Lung (tissue), 12 donors: ENCODE data around the gene SH3PXD2A. TPM values are rescaled to one million over a fixed set of nuclear protein-coding genes. Genes with fewer than 3 reads are reported as not detected.

Experiments used
- ATAC-seq: fragments of 200-7000 bp; cut with Tn5 transposase; one replicate; pipeline ENCODE4 v1.9.1; 2020; ENCODE audit warnings: moderate number of reproducible peaks; ENCODE audit not compliant: insufficient read depth, low FRiP score
- DNase-seq, 3 donors: peaks; one replicate each; pipeline ENCODE4 v3.0.0-alpha.2; 2013 to 2017
- H3K27ac ChIP-seq, 2 donors: one replicate each; pipeline ENCODE4 v1.5.1; 2013; ENCODE audit warnings: mild to moderate bottlenecking in 2 of 2, moderate library complexity in 2 of 2, control low read depth in 1 of 2, inconsistent platforms in 1 of 2, low read depth in 1 of 2, low read length in 1 of 2
- H3K27me3 ChIP-seq, 3 donors: one replicate each; pipeline ENCODE4 v1.5.1; 2013; ENCODE audit warnings: low read length in 2 of 3; ENCODE audit not compliant: control insufficient read depth in 3 of 3, insufficient read depth in 3 of 3
- H3K36me3 ChIP-seq, 4 donors: one replicate each; pipeline ENCODE4 v1.5.1; 2013; ENCODE audit warnings: low read length in 4 of 4, mild to moderate bottlenecking in 1 of 4, moderate library complexity in 1 of 4; ENCODE audit not compliant: control insufficient read depth in 4 of 4, insufficient read depth in 4 of 4
- H3K4me1 ChIP-seq, 5 donors: one replicate each; pipeline ENCODE4 v1.5.1; 2013; ENCODE audit warnings: low read length in 5 of 5, mild to moderate bottlenecking in 2 of 5, moderate library complexity in 1 of 5; ENCODE audit not compliant: control insufficient read depth in 5 of 5, insufficient read depth in 5 of 5
- H3K4me3 ChIP-seq: one replicate; pipeline ENCODE4 v1.5.1; 2013; ENCODE audit warnings: mild to moderate bottlenecking, control low read depth, moderate library complexity
- H3K9ac ChIP-seq, 2 donors: one replicate each; pipeline ENCODE4 v1.5.1; 2013; ENCODE audit warnings: low read length in 2 of 2, control low read depth in 1 of 2; ENCODE audit not compliant: insufficient read depth in 1 of 2
- H3K9me3 ChIP-seq, 4 donors: one replicate each; pipeline ENCODE4 v1.5.1; 2013; ENCODE audit warnings: low read length in 3 of 4, mild to moderate bottlenecking in 1 of 4, moderate library complexity in 1 of 4; ENCODE audit not compliant: control insufficient read depth in 4 of 4, insufficient read depth in 3 of 4
- CTCF ChIP-seq: IDR thresholded peaks from 2 replicates; pipeline ENCODE4 v1.5.1; 2012; ENCODE audit warnings: mild to moderate bottlenecking; ENCODE audit errors: control extremely low read depth, extremely low read depth
- WGBS, 2 donors: extraction: QIAGEN DNeasy Blood & Tissue Kit; methylation state at CpG; one replicate each; pipeline ENCODE4 v1.1.7; 2013; 5-methylcytosine and 5-hydroxymethylcytosine counted together
- polyA plus RNA-seq, 2 donors: library from polyadenylated mRNA; stranded (reverse); fragments of 200-250 nt; gene quantifications; one replicate each; pipeline ENCODE4 v1.2.1, GENCODE V29; 2013
- total RNA-seq, 2 donors: library from RNA; depleted of rRNA in 1 of 2; stranded (reverse); fragments of >200 nt in 1 of 2; gene quantifications; one replicate each; pipeline ENCODE4 v1.2.1, GENCODE V29; 2014 to 2021
- donor health status: control.
- donor health status: control.
- donor health status: Bipolar disorder and iron deficiency.
- donor health status: healthy.
- donor health status: DM: yes; HTN: yes; CAD: no.

Gene SH3PXD2A
- total and polyA plus RNA-seq, 4 donors: 9.9 to 53.2 (median 29.2) TPM

- DNase-seq (no peak), ATAC-seq (no peak)
- no peak overlapping the region for H3K4me3 ChIP-seq
- H3K27ac ChIP-seq: peak overlapping the region; percentile 15 to 24
- peaks cover 0 to 2% (median 0%) of the 10 kb centered on the region in 4 donors for H3K36me3 ChIP-seq
- 82 to 90% methylated on average over 9 to 10 of the region's 10 CpGs for WGBS, 2 donors
- no peak overlapping the region for H3K9ac ChIP-seq
- no peak for TF ChIP-seq CTCF
- no peaks in the 10 kb centered on the region for H3K27me3 ChIP-seq
- H3K4me1 ChIP-seq: peaks cover 33 to 57% (median 47%) of the 10 kb centered on the region in 5 donors
- no peaks in the 10 kb centered on the region for H3K9me3 ChIP-seq
Measured at GRCh38 chr10:103849212-103849877, 6.0 kb downstream of the SH3PXD2A start.

GRCh38 chr10:103847909-103848468 lies 7.4 kb downstream of the SH3PXD2A start:
- H3K4me3 ChIP-seq: no peak overlapping the region
- no peaks in the 10 kb centered on the region for H3K27me3 ChIP-seq
- no peak overlapping the region for H3K27ac ChIP-seq
- no peaks in the 10 kb centered on the region for H3K9me3 ChIP-seq
- H3K4me1 ChIP-seq: peaks cover 32 to 53% (median 42%) of the 10 kb centered on the region in 5 donors
- peaks cover 0 to 2% (median 0%) of the 10 kb centered on the region in 4 donors for H3K36me3 ChIP-seq
- TF ChIP-seq CTCF: no peak
- DNase-seq (no peak), ATAC-seq (no peak)
- H3K9ac ChIP-seq: no peak overlapping the region
- WGBS, 2 donors: 66 to 73% methylated on average over 8 of the region's 8 CpGs

GRCh38 chr10:103847346-103847745 lies 8.0 kb downstream of the SH3PXD2A start:
- no peaks in the 10 kb centered on the region for H3K27me3 ChIP-seq
- H3K4me1 ChIP-seq: peaks cover 25 to 47% (median 36%) of the 10 kb centered on the region in 5 donors
- no peak for DNase-seq
- H3K9ac ChIP-seq: no peak overlapping the region
- H3K36me3 ChIP-seq: peaks cover 0 to 2% (median 0%) of the 10 kb centered on the region in 4 donors
- no peak overlapping the region for H3K27ac ChIP-seq
- no peak overlapping the region for H3K4me3 ChIP-seq
- WGBS, 2 donors: 76 to 83% methylated on average over 6 to 7 of the region's 7 CpGs
- no peaks in the 10 kb centered on the region for H3K9me3 ChIP-seq
- TF ChIP-seq CTCF: no peak
- no peak for ATAC-seq
